Activated CD8-positive, alpha-beta memory T cell treated with anti-CD3 and anti-CD28 coated beads for 48 hours (primary cell): ENCODE data around the gene CLEC19A.

Experiments
- DNase-seq, 3 experiments: peaks; one replicate each; pipeline ENCODE4 v3.0.0-alpha.2; 2020; ENCODE audit warnings: low read depth in 2 of 3, low spot score in 2 of 3

CLEC19A gene

GRCh38 chr16:19284207-19284606 is 1.3 kb upstream of the CLEC19A start:
- no peak for DNase-seq

- no peak for DNase-seq
Observed at GRCh38 chr16:19286827-19287226, 1.3 kb downstream of the CLEC19A start.

- DNase-seq = no peak
Observed at GRCh38 chr16:19287241-19287640, 1.7 kb downstream of the CLEC19A start.

- no peak for DNase-seq
Observed at GRCh38 chr16:19288872-19289799, 3.6 kb downstream of the CLEC19A start.

- no peak for DNase-seq
Observed at GRCh38 chr16:19289811-19290485, 4.4 kb downstream of the CLEC19A start.

- DNase-seq = no peak
Observed at GRCh38 chr16:19290860-19291259, 5.3 kb downstream of the CLEC19A start.

- no peak for DNase-seq
Observed at GRCh38 chr16:19291475-19291874, 5.9 kb downstream of the CLEC19A start.

- DNase-seq = no peak
Observed at GRCh38 chr16:19292186-19292585, 6.7 kb downstream of the CLEC19A start.

GRCh38 chr16:19294156-19294649 is 8.7 kb downstream of the CLEC19A start:
- DNase-seq = peak in 2 of 3 experiments; percentile 7 to 10

GRCh38 chr16:19295393-19295792 is 9.9 kb downstream of the CLEC19A start:
- DNase-seq = no peak

- no peak for DNase-seq
Observed at GRCh38 chr16:19297454-19297853, 11.9 kb downstream of the CLEC19A start.

GRCh38 chr16:19299565-19299964 is 14.0 kb downstream of the CLEC19A start:
- DNase-seq = no peak

GRCh38 chr16:19301931-19302330 is 16.4 kb downstream of the CLEC19A start:
- DNase-seq = no peak

GRCh38 chr16:19304750-19305149 is 19.2 kb downstream of the CLEC19A start:
- DNase-seq = no peak

- no peak for DNase-seq
Observed at GRCh38 chr16:19305443-19305842, 19.9 kb downstream of the CLEC19A start.

- DNase-seq = no peak
Observed at GRCh38 chr16:19307587-19308241, 22.2 kb downstream of the CLEC19A start.

- DNase-seq = no peak
Observed at GRCh38 chr16:19308392-19308791, 22.9 kb downstream of the CLEC19A start.

GRCh38 chr16:19309178-19309577 is 23.6 kb downstream of the CLEC19A start:
- no peak for DNase-seq

- no peak for DNase-seq
Observed at GRCh38 chr16:19314718-19315425, 29.3 kb downstream of the CLEC19A start.

GRCh38 chr16:19315889-19316433 is 30.4 kb downstream of the CLEC19A start:
- DNase-seq = no peak

- DNase-seq = no peak
Observed at GRCh38 chr16:19316846-19317245, 31.3 kb downstream of the CLEC19A start.
